ENCODE results near the gene CCDC57. TPM values are rescaled to one million over a fixed set of nuclear protein-coding genes. Genes with fewer than 3 reads are reported as not detected.

The CCDC57 gene
- total RNA-seq, 1 experiment from 2014 or later = 140 TPM

- DNase-seq = no peak
- POLR2A ChIA-PET (ENCODE audit: unreplicated experiment) = no interaction called here
- H3K4me3 ChIP-seq = no peak overlapping the region
- CTCF ChIA-PET = no interaction called here
- H3F3A ChIP-seq (ENCODE audit: insufficient read depth, low read depth) = no peaks in the 10 kb centered on the region
- no peaks in the 10 kb centered on the region for H4K20me1 ChIP-seq (ENCODE audit: insufficient read depth)
- H3K4me1 ChIP-seq (replicated peaks; ENCODE audit: insufficient read depth) = no peaks in the 10 kb centered on the region
- H3K4me2 ChIP-seq = no peak overlapping the region
- no peaks in the 10 kb centered on the region for H3K9me3 ChIP-seq (ENCODE audit: insufficient read depth, low read depth)
- intact Hi-C loops (cut with micrococcal nuclease; ENCODE audit: unreplicated experiment) = no loop called here
- H3K27ac ChIP-seq = no peak overlapping the region
- BruUV-seq (replicated peaks) = no TSS peak
- H3K27me3 ChIP-seq (ENCODE audit: insufficient read depth, low read depth) = no peaks in the 10 kb centered on the region
- H3K79me2 ChIP-seq (ENCODE audit: low read depth) = no peaks in the 10 kb centered on the region
- no peaks in the 10 kb centered on the region for H3K36me3 ChIP-seq (ENCODE audit: low read depth)
- H3K9me2 ChIP-seq (ENCODE audit: insufficient read depth) = no peaks in the 10 kb centered on the region
- no peak overlapping the region for H2AFZ ChIP-seq
- TF ChIP-seq EZH2 (IDR thresholded peaks at IDR 0.05; ENCODE audit: low read depth) (no peak), CTCF (conservative IDR thresholded peaks at IDR 0.05) (no peak)
Measured at GRCh38 chr17:82164853-82165252, 47.8 kb downstream of the CCDC57 start.

DNA sequence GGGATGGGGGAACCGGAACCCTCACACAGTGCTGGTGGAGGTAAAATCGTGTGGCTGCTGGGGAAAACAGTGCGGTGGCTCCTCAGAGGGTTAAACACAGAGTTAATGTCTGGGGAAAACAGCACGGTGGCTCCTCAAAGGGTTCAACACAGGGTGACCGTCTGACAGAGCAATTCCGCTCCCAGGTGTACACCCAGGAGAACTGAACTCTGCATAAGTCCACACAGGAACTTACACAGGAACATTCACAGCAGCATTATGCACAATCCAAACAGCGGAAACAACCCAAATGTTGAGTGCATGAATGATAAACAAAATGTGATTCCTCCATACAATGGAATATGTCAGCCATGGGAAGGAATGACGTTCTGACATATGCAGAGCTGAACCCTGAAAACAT is 51.4 kb downstream of the CCDC57 start:
- H3K79me2 ChIP-seq (ENCODE audit: low read depth) = no peaks in the 10 kb centered on the region
- no peaks in the 10 kb centered on the region for H3K9me2 ChIP-seq (ENCODE audit: insufficient read depth)
- intact Hi-C loops (cut with micrococcal nuclease; ENCODE audit: unreplicated experiment) = no loop called here
- POLR2A ChIA-PET (ENCODE audit: unreplicated experiment) = no interaction called here
- CTCF ChIA-PET = no interaction called here
- TF ChIP-seq CTCF (conservative IDR thresholded peaks at IDR 0.05) (no peak), EZH2 (IDR thresholded peaks at IDR 0.05; ENCODE audit: low read depth) (no peak)
- H4K20me1 ChIP-seq (ENCODE audit: insufficient read depth) = no peaks in the 10 kb centered on the region
- no peaks in the 10 kb centered on the region for H3K36me3 ChIP-seq (ENCODE audit: low read depth)
- H3F3A ChIP-seq (ENCODE audit: insufficient read depth, low read depth) = no peaks in the 10 kb centered on the region
- no peak for DNase-seq
- no peaks in the 10 kb centered on the region for H3K27me3 ChIP-seq (ENCODE audit: insufficient read depth, low read depth)
- H2AFZ ChIP-seq = no peak overlapping the region
- BruUV-seq (replicated peaks) = no TSS peak
- no peak overlapping the region for H3K27ac ChIP-seq
- H3K4me1 ChIP-seq (replicated peaks; ENCODE audit: insufficient read depth) = no peaks in the 10 kb centered on the region
- H3K4me3 ChIP-seq = no peak overlapping the region
- H3K9me3 ChIP-seq (ENCODE audit: insufficient read depth, low read depth) = no peaks in the 10 kb centered on the region
- no peak overlapping the region for H3K4me2 ChIP-seq

DNA sequence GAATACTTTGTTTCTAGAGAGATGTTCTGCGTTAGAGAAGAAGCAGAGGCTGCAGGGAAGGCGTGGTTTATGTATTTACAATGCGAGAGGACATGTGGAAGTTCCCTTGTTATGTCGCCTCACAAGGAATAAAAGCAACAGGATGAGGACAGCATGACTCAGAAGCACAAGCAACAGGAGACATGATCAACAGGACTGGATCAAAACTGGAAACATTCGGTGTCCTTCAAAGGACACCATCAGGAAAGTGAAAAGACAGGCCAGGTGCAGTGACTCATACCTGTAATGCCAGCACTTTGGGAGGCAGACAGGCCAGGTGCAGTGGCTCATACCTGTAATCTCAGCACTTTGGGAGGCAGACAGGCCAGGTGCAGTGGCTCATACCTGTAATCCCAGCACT is 52.6 kb downstream of the CCDC57 start:
- no TSS peak for BruUV-seq (replicated peaks)
- no peak overlapping the region for H3K4me3 ChIP-seq
- intact Hi-C loops (cut with micrococcal nuclease; ENCODE audit: unreplicated experiment) = no loop called here
- no peak overlapping the region for H3K4me2 ChIP-seq
- H3K36me3 ChIP-seq (ENCODE audit: low read depth) = no peaks in the 10 kb centered on the region
- H3K79me2 ChIP-seq (ENCODE audit: low read depth) = no peaks in the 10 kb centered on the region
- DNase-seq = no peak
- no peaks in the 10 kb centered on the region for H3K9me3 ChIP-seq (ENCODE audit: insufficient read depth, low read depth)
- H3K27me3 ChIP-seq (ENCODE audit: insufficient read depth, low read depth) = no peaks in the 10 kb centered on the region
- TF ChIP-seq CTCF (conservative IDR thresholded peaks at IDR 0.05) (no peak), EZH2 (IDR thresholded peaks at IDR 0.05; ENCODE audit: low read depth) (no peak)
- H2AFZ ChIP-seq = no peak overlapping the region
- H3K27ac ChIP-seq = no peak overlapping the region
- ChIA-PET POLR2A (ENCODE audit: unreplicated experiment) (no interaction called here), CTCF (no interaction called here)
- H3K4me1 ChIP-seq (replicated peaks; ENCODE audit: insufficient read depth) = no peaks in the 10 kb centered on the region
- H3F3A ChIP-seq (ENCODE audit: insufficient read depth, low read depth) = no peaks in the 10 kb centered on the region
- no peaks in the 10 kb centered on the region for H4K20me1 ChIP-seq (ENCODE audit: insufficient read depth)
- no peaks in the 10 kb centered on the region for H3K9me2 ChIP-seq (ENCODE audit: insufficient read depth)

Measured in PC-9 (cell line).